A673 (cell line): Measurements from ENCODE around the gene AKNA.

Experiments
- EZH2 ChIP-seq: fragments of 200-600 bp; sonication (generic); IDR thresholded peaks from 2 replicates; pipeline ENCODE4 v1.6.1; 2017; ENCODE audit warnings: borderline replicate concordance, low read depth, mild to moderate bottlenecking, mixed read lengths, antibody characterized with exemption, low read length; ENCODE audit not compliant: poor library complexity, severe bottlenecking
- TF ChIP-seq, protein P1 (sequence below): fragments of 300-800, 200-600 bp; sonication (generic); conservative IDR thresholded peaks from 2 replicates; pipeline ENCODE4 v1.5.1; 2017; ENCODE audit warnings: low read depth, mild to moderate bottlenecking, antibody characterized with exemption, low read length, moderate library complexity, mixed read lengths

DNA sequence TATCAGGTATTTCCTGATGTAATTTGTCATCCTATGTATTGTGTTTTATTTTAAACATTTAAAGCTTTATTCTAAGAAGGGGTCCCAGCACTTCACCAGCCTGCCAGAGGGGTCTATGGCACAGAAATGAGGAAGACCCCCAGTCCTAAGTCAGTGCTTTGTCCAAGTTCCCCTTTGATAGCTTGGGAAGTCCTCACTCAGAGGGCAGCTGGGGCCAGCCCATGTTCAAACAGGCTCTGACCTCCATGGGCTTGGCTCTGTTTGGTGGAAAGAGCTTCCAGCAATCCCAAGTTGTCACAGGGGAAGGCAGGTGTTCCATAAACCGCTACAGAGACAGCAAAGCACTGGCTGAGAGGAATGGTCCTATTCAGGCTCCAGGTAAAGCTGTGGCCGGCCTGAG, 26.6 kb upstream of the AKNA start:
- TF ChIP-seq, protein P1, sequence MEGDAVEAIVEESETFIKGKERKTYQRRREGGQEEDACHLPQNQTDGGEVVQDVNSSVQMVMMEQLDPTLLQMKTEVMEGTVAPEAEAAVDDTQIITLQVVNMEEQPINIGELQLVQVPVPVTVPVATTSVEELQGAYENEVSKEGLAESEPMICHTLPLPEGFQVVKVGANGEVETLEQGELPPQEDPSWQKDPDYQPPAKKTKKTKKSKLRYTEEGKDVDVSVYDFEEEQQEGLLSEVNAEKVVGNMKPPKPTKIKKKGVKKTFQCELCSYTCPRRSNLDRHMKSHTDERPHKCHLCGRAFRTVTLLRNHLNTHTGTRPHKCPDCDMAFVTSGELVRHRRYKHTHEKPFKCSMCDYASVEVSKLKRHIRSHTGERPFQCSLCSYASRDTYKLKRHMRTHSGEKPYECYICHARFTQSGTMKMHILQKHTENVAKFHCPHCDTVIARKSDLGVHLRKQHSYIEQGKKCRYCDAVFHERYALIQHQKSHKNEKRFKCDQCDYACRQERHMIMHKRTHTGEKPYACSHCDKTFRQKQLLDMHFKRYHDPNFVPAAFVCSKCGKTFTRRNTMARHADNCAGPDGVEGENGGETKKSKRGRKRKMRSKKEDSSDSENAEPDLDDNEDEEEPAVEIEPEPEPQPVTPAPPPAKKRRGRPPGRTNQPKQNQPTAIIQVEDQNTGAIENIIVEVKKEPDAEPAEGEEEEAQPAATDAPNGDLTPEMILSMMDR = no peak
- TF ChIP-seq EZH2 = no peak
